Right kidney (tissue), 1 donor: Measurements from ENCODE around the gene PCDHGC3.
A peak's percentile ranks its signal among the peaks of the same experiment; 100 is the strongest.

Experiments used
- DNase-seq: peaks from one replicate; pipeline ENCODE4 v3.0.0-alpha.2; 2016

PCDHGC3 gene

DNA sequence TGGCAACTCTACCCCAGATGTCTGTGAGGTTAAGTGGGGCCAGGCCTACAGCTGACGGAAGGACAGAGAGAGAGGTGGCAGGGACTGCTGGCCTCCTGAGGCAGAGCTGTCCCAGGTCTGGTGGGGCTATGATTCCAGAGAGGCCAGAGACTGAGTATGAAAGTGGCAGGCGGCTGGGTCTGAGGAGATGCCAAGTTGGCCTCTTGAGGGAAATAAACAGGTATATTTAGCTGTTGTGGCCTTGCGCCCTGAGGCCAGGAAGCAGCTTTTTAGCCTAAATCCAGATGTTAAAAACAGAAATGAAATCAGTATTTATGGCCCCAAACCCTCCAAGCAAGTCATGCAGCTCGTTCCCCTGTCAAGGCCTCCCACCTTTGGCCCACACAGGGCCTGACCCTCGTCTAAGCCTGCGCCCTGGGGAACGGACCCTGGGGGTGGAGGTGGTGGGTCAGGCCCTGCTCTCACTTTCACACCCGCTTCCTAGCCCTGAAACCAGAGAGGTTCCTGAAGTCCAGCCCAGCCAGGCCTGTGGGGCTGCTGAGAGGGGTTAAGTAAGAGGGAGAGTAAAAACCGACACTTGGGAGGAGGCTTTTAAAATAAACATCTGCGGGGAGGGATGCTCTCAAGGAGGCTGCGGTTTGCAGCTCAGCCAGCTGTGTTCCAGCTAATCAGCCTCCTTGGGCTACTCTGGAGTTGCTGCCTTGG, 31.8 kb downstream of the PCDHGC3 start:
- peak; percentile 67 for DNase-seq

GRCh38 chr5:141508440-141508797, 32.7 kb downstream of the PCDHGC3 start:
- peak; percentile 75 for DNase-seq

- peak; percentile 70 for DNase-seq
These were observed 33.2 kb downstream of the PCDHGC3 start for GRCh38 chr5:141508798-141509611.

GRCh38 chr5:141510160-141510559, 34.4 kb downstream of the PCDHGC3 start:
- no peak for DNase-seq

- DNase-seq, result no peak
These were observed 35.3 kb downstream of the PCDHGC3 start for GRCh38 chr5:141510850-141511601.

DNA sequence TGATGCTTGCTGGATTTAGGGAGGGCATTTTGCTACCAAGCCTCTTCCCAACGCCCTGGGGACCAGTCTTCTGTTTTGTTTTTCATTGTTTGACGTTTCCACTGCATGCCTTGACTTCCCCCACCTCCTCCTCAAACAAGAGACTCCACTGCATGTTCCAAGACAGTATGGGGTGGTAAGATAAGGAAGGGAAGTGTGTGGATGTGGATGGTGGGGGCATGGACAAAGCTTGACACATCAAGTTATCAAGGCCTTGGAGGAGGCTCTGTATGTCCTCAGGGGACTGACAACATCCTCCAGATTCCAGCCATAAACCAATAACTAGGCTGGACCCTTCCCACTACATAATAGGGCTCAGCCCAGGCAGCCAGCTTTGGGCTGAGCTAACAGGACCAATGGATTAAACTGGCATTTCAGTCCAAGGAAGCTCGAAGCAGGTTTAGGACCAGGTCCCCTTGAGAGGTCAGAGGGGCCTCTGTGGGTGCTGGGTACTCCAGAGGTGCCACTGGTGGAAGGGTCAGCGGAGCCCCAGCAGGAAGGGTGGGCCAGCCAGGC, 36.1 kb downstream of the PCDHGC3 start:
- no peak for DNase-seq

GRCh38 chr5:141512390-141512910, 36.7 kb downstream of the PCDHGC3 start:
- DNase-seq, result peak; percentile 80

DNA sequence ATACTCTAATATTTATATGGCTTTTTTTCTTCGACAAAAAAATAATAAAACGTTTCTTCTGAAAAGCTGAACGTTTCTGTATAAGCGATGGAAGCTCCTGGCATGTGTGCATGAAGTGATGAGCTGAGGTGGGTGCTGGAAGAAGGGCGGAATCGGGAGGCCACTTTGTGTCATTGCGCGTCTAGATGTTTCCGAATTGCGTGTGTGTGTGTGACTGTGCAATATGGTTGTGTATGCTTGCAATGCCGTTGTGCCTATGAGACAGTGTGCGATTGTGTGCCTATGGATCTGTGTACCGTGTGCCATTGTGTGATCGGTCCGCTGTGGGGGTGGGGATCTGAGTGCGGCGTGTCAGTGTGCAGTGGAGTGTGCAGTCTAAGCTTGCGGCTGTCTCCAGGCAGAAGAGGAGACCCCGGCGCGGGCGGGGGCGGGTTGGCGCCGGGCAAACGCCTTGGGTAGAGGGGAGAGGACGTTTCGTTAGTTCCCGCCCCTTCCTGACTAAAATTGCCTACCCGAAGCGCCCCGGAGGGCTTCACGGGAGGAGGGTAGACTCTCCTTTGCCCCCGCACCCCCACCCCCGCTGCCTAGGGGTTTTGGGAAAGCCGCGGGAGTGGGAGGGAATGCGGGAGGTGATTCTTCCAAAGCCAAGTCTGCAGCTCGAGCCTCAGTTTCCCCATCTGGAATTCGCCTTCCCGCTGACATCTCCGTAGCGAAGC, 37.3 kb downstream of the PCDHGC3 start:
- peak; percentile 86 for DNase-seq

DNA sequence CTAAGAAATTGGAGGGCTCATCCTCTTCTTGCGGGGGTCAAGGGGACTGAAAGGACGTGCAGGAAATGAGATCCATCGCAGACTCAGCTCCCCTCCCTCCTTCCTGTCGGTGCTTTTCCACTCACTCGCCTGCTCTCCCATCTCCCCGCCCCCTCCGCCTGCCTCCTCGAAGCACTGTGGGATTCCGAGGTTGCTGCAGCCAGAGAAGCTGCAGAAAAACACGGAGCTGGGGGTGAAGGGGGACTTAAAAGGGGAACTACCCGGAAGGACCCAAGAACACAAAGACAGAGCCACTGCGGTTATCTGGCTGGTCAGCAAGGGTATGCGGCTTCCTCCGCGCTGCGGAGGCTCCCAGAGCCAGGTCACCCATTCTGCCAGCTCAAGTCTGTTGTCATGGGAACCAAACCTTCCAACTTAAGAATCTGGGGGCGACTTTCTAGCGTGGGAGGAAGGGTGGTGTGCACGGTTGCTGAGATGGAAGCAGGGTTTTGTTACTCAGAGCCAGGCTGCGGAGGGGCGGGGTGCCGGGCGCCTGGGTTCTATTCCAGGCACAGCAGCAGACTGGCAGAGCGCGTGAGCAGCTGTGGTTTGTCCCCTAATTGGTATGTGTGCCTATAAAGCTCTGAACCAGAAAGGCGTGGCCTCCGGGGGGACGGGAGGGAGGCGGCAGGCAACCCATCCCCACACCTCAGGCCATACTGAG, 38.0 kb downstream of the PCDHGC3 start:
- peak; percentile 91 for DNase-seq

- peak; percentile 47 for DNase-seq
These were observed 38.8 kb downstream of the PCDHGC3 start for GRCh38 chr5:141514330-141515133.

DNA sequence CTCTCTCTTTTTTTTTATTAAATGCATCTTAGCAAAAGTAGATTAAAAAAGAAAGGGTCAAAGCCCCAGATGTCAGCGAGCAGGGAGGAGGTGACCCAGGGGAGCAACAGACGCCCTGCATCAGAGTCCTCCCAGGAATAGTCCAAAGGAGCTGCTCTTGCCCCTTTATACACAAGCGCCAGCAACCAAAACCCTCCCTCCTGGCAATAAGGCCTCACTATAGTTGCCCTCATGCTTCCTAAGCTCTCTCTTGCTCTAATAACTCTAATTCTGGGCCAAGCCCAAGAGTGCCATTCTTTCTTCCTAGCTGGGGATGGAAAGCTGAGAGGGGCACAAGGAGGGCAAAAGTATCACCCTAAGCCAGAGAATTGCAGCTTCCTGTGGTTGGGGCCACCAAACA, 39.4 kb downstream of the PCDHGC3 start:
- DNase-seq, result no peak

DNA sequence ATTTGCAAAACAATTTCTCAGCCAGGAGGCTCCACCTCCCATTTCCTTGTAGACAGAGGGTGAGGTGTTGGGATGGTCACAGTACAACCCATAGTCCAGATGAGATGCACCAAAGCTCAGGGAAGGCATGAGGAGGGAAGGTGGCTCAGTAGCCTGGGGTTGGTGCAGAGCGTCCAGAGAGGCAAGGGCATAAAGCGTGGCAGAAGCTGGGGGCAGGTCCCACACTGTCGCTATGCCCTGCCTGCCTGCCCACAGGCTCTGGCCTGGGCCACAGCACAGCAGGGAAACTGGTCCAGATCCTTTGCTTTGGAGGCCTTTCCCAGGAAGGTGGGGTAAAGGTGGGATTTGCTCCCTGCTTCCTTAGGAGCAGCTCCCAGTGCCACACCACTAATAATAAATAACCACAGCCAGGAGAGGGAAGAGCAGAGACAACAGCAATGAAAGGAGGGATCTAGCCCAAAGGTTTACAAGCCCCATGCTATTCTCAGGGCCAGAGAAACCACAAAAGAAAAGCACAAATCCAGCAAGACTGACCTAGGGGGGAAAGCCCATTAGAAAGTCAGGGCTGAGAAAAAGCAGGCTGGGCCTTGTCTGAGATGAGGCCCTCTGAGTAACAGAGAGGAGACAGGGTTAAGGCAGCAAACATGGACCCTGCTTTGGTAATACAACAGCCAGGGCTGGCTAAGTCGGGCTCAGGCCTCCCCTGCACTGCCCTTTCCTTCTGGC, 40.3 kb downstream of the PCDHGC3 start:
- peak; percentile 16 for DNase-seq

DNA sequence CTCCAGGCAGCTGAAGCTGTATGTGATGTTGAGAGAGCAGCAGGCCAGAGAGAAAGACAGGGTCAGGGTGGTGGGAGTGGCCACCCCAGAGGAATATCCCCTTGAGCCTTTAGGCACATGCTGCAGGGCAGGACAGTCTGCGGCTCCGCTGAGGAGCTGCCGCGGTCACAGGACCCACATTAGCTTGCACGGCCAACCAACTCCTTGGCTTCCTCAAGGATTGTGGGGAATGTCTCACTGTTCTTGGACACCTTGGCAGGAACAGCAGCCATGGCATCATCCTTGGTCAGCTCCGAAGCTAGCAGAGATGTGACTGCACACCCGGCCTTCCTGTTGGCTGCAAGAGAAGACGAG, 40.9 kb downstream of the PCDHGC3 start:
- DNase-seq, result no peak

GRCh38 chr5:141517312-141517711, 41.5 kb downstream of the PCDHGC3 start:
- DNase-seq, result no peak

- no peak for DNase-seq
These were observed 42.3 kb downstream of the PCDHGC3 start for GRCh38 chr5:141517880-141518617.

GRCh38 chr5:141518618-141519015, 42.9 kb downstream of the PCDHGC3 start:
- DNase-seq, result no peak

DNA sequence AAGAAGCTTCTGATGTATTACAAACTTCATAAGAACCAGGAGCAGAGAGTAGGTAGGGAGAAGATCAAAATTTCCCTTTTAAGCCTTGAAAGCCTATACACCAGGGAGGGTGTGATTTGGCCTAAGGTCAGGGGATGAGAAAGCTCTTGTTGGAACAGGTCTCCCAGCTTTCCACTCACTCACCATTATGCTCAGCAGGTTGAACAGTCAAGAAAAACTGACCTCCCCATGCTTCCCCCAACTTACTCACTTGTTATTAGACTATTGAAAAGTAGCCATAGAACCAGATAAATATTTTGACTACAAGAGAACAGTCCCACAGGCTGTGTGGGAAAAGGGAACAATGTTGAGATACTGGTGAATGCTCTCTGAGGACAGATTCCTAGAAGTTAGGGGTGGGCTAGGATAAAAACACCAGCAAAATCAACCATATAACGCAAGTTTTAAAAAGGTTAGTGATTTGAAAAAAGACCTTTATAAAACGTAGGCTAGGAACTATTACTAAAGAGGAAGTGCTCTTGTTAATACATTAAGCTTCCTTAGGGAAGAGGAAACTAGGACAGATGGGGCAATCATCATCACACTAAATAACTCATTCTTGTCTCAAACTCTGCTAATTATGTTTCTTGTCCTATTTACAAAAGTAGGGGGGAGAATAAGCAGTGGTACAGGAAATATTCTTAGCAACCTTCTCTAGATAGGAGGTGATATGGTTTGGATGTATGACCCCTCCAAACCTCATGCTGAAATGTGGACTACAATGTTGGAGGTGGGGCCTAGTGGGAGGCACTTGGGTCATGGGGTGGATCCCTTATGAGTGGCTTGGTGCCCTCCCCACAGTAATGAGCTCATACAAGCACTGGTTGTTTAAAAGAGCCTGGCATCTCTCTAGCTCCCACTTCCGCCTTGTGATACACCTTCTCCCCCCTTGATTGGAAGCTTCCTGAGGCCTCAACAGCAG, 44.1 kb downstream of the PCDHGC3 start:
- DNase-seq, result no peak
